Dermis microvascular lymphatic vessel endothelial cell (primary cell): Measurements from ENCODE around the gene TGIF2LX. TPM values are rescaled to one million over a fixed set of nuclear protein-coding genes. Genes with fewer than 3 reads are reported as not detected.
"Not testable (repeated sequence)": the region's sequence is repeated elsewhere in the genome, so short reads cannot be mapped to it uniquely, and the experiment has no call there.

Experiments
- DNase-seq, 2 donors: peaks; one replicate each; pipeline versions ENCODE4 v3.0.0 to v3.0.0-alpha.2; 2010; ENCODE audit warnings: low read depth in 2 of 2
- total RNA-seq: library from RNA; depleted of rRNA; stranded (reverse); fragments of >200 nt; gene quantifications from 2 replicates; pipeline ENCODE4 v1.2.1, GENCODE V29; 2014

Gene TGIF2LX
- not detected in 2 replicates for total RNA-seq

DNA sequence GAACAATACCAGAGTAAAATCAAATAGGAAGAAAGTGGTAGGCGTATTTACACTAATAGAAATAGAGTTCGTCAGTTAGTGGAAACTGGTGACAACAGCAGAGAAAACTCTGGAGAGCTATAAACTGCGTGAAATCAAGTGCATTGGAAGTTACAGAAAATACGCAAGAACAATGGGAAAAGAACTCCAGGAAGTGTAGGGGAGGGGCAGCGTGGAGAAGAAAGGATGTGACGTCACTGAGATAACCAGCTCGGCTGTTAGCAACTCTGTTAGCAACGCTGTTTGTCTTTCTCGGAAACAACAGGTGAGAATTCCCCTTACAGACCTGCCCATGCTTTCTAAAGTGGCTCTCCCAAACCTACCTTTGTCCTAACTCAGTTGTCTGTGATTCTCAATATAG, at the start of gene TGIF2LX:
TGIF2LX (plus strand) TSS at position 244 of the 400 bp plus-strand sequence. CDS start 178 bp downstream, outside the sequence.
- not testable (repeated sequence) for DNase-seq

DNA sequence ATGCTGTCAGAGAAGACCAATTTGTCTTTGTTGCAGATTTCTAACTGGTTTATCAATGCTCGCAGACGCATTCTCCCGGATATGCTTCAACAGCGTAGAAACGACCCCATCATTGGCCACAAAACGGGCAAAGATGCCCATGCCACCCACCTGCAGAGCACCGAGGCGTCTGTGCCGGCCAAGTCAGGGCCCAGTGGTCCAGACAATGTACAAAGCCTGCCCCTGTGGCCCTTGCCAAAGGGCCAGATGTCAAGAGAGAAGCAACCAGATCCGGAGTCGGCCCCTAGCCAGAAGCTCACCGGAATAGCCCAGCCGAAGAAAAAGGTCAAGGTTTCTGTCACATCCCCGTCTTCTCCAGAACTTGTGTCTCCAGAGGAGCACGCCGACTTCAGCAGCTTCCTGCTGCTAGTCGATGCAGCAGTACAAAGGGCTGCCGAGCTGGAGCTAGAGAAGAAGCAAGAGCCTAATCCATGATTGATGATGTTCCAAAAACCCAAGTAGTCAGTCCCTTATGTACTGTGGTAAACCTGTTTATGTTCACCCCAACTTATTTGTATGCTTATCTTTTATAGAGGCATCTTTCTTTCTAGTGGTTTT, 728 bp downstream of the TGIF2LX start:
- not testable (repeated sequence) for DNase-seq

DNA sequence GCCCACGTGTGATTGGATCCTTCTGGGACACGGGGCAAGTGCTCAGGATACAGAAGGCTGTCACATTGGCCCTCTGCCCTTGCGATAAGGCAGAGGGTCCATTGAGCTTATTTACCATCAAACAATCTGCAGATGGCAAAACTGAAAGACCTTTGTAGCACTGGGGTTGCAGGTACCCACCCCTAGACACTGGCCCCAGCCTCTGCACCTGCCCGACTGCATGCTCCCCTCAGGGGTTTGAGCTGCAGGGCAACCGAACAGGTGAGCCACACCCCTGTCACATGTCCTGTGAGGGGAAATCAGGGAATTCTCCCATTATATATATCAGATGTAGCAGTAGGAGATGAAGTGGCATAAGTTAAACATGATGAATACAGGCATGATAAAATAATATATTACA, 21.4 kb downstream of the TGIF2LX start:
- DNase-seq: not testable (repeated sequence)

DNA sequence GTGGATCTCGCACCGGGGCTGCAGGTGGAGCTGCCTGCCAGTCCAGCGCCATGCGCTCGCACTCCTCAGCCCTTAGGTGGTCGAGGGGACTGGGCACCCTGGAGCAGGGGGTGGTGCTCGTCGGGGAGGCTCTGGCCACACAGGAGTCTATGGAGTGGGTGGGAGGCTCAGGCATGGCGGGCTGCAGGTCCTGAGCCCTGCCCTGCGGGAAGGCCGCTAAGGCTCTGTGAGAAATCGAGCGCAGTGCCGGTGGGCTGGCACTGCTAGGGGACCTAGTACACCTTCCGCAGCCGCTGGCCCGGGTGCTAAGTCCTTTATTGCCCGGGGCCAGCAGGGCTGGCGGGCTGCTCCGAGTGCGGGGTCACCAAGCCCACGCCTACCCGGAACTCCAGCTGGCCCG, 43.9 kb downstream of the TGIF2LX start:
- DNase-seq: not testable (repeated sequence)
